Muscle of leg (tissue), 11 donors: Measurements from ENCODE around the gene SFXN5. TPM values are rescaled to one million over a fixed set of nuclear protein-coding genes. Genes with fewer than 3 reads are reported as not detected.

Experiments
- DNase-seq: peaks from one replicate; pipeline ENCODE4 v3.0.0; 2013
- H3K27ac ChIP-seq: one replicate; pipeline ENCODE4 v1.5.1; 2013; ENCODE audit warnings: mild to moderate bottlenecking, low read length, control low read depth
- H3K27me3 ChIP-seq: one replicate; pipeline ENCODE4 v1.6.1; 2013; ENCODE audit warnings: low read length; ENCODE audit not compliant: control insufficient read depth, insufficient read depth
- H3K36me3 ChIP-seq: one replicate; pipeline ENCODE4 v1.6.1; 2013; ENCODE audit warnings: low read length; ENCODE audit not compliant: control insufficient read depth, insufficient read depth
- H3K4me1 ChIP-seq: one replicate; pipeline ENCODE4 v1.6.1; 2013; ENCODE audit warnings: low read length; ENCODE audit not compliant: control insufficient read depth, insufficient read depth
- H3K4me3 ChIP-seq: one replicate; pipeline ENCODE4 v1.5.1; 2013; ENCODE audit warnings: low read length, control low read depth
- H3K9me3 ChIP-seq: replicated peaks from 2 replicates; pipeline ENCODE4 v1.6.1; 2013; ENCODE audit warnings: low read depth, low read length; ENCODE audit not compliant: control insufficient read depth
- WGBS: methylation state at CpG from one replicate; pipeline ENCODE4 v1.1.5; 2013; ENCODE audit warnings: missing lambda C conversion rate; ENCODE audit not compliant: insufficient coverage; 5-methylcytosine and 5-hydroxymethylcytosine counted together
- polyA plus RNA-seq, 8 donors: library from polyadenylated mRNA; unstranded; fragments of 120-200 nt; gene quantifications; one replicate each; pipeline versions ENCODE4 v1.2.1 to v1.2.3, GENCODE V29; 2013; ENCODE audit warnings: inconsistent platforms in 1 of 8, low replicate concordance in 1 of 8; ENCODE audit not compliant: insufficient read length in 8 of 8, insufficient read depth in 1 of 8
- total RNA-seq: library from RNA; stranded (reverse); fragments of 120-200 nt; gene quantifications from one replicate; pipeline ENCODE4 v1.2.4, GENCODE V29; 2013

The SFXN5 gene
- total and polyA plus RNA-seq, 9 donors = 6.0 to 9.0 (median 6.3) TPM

- no peaks in the 10 kb centered on the region for H3K9me3 ChIP-seq
- 83% methylated on average over 1 of the region's 1 CpG for WGBS
- H3K36me3 ChIP-seq = peaks cover 12% of the 10 kb centered on the region
These were observed 5.9 kb upstream of the SFXN5 start for GRCh38 chr2:73077424-73077795.

GRCh38 chr2:73076701-73077423, 5.3 kb upstream of the SFXN5 start:
- Histone ChIP-seq H3K27ac (no peak overlapping the region), H3K36me3 (peaks cover 12% of the 10 kb centered on the region), H3K9me3 (no peaks in the 10 kb centered on the region), H3K27me3 (no peaks in the 10 kb centered on the region), H3K4me3 (no peak overlapping the region), H3K4me1 (peaks cover 13% of the 10 kb centered on the region)
- no peak for DNase-seq
- WGBS = 80% methylated on average over 8 of the region's 8 CpGs

More at GRCh38 chr2:73077424-73077795, 5.9 kb upstream of the SFXN5 start:
- Histone ChIP-seq H3K27me3 (no peaks in the 10 kb centered on the region), H3K4me1 (peaks cover 8% of the 10 kb centered on the region), H3K27ac (no peak overlapping the region), H3K4me3 (no peak overlapping the region)
- DNase-seq = no peak

DNA sequence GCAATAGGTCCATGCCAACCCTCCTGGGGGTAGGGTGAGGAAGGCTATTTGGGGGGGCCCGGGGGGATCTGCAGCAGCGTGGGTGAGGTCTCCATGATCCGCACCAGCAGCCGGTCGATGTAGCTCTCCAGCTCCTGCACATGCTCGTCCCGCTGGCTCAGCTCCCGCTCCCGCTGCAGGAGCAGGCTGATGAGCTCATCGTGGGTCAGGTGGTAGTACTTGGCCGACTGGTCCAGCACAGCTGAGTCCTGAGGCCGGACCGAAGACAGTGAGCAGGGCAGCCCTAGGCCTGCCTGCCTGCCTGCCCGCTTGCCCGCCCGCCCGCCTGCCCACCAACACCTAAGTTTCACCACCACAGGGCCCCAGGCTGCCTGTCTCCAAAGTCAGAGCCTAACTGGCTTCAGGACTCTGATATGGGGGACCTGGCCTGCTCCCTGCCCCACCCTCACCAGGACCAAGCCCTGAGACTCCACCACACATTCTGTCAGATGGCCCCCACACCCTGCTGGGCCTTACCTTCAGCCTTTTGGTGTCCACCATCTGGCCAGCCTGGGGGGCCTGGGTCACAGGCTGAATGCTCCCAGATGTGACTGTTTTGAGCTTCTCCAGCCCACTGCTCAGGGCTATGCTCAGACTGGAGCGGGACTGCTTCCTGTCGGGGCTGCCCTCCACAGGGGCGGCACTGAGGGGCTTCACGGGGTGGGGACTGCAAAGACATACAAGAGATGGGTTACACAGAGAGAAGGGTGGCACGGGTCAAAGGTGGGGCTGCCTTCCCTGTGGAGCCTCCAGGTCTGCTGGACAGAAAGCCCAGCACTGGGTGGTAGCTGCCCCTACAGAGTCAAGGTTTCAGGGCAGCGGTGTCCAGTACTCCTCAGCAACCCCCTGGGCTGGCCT, 4.2 kb upstream of the SFXN5 start:
- H3K9me3 ChIP-seq = no peaks in the 10 kb centered on the region
- peaks cover 12% of the 10 kb centered on the region for H3K36me3 ChIP-seq
- no peak overlapping the region for H3K27ac ChIP-seq
- peaks cover 13% of the 10 kb centered on the region for H3K4me1 ChIP-seq
- DNase-seq = peak; percentile 86
- 54% methylated on average over 23 of the region's 23 CpGs for WGBS
- H3K4me3 ChIP-seq = no peak overlapping the region
- no peaks in the 10 kb centered on the region for H3K27me3 ChIP-seq

- Histone ChIP-seq H3K27me3 (no peaks in the 10 kb centered on the region), H3K4me1 (peaks cover 20% of the 10 kb centered on the region), H3K27ac (no peak overlapping the region), H3K4me3 (no peak overlapping the region), H3K9me3 (no peaks in the 10 kb centered on the region), H3K36me3 (peaks cover 4% of the 10 kb centered on the region)
- no peak for DNase-seq
- 76% methylated on average over 6 of the region's 13 CpGs for WGBS
These were observed 2.9 kb upstream of the SFXN5 start for GRCh38 chr2:73074110-73075069.

GRCh38 chr2:73072416-73072815, 904 bp upstream of the SFXN5 start:
- DNase-seq = no peak
- Histone ChIP-seq H3K9me3 (no peaks in the 10 kb centered on the region), H3K27me3 (no peaks in the 10 kb centered on the region), H3K36me3 (peaks cover 2% of the 10 kb centered on the region), H3K4me1 (peaks cover 20% of the 10 kb centered on the region), H3K27ac (no peak overlapping the region), H3K4me3 (peak overlapping the region; percentile 71)
- WGBS = 50% methylated on average over 1 of the region's 1 CpG

DNA sequence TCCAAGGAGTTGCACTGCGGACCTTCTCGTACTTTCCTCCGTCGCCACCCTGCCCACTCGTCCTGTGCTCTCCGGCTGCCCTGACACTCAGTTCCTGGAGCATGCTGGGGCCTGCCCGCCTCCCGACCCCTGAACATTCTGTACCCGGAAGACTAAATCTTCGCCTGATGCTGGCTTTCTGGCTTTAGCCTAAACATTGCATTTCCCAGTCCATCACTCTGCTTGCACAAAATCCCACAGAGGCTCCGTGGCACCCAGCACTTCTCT, 550 bp upstream of the SFXN5 start:
- Histone ChIP-seq H3K4me1 (peaks cover 20% of the 10 kb centered on the region), H3K9me3 (no peaks in the 10 kb centered on the region), H3K27ac (peak overlapping the region; percentile 93), H3K27me3 (no peaks in the 10 kb centered on the region), H3K36me3 (peaks cover 2% of the 10 kb centered on the region), H3K4me3 (peak overlapping the region; percentile 71)
- peak; percentile 41 for DNase-seq
- WGBS = 1% methylated on average over 11 of the region's 11 CpGs

GRCh38 chr2:73070643-73071359, 711 bp downstream of the SFXN5 start:
- H3K36me3 ChIP-seq = peaks cover 2% of the 10 kb centered on the region
- peak overlapping the region; percentile 71 for H3K4me3 ChIP-seq
- no peaks in the 10 kb centered on the region for H3K9me3 ChIP-seq
- WGBS = under 1% methylated on average over 83 of the region's 83 CpGs
- peaks cover 20% of the 10 kb centered on the region for H3K4me1 ChIP-seq
- H3K27ac ChIP-seq = peak overlapping the region; percentile 93
- H3K27me3 ChIP-seq = no peaks in the 10 kb centered on the region
- no peak for DNase-seq

- Histone ChIP-seq H3K27ac (no peak overlapping the region), H3K36me3 (peaks cover under 1% of the 10 kb centered on the region), H3K27me3 (no peaks in the 10 kb centered on the region), H3K4me3 (peak overlapping the region; percentile 71), H3K9me3 (no peaks in the 10 kb centered on the region), H3K4me1 (peaks cover 14% of the 10 kb centered on the region)
- DNase-seq = no peak
- WGBS = 14% methylated on average over 25 of the region's 29 CpGs
These were observed 1.5 kb downstream of the SFXN5 start for GRCh38 chr2:73069855-73070642.
